ENCODE measurements around the gene ADGRV1.

Gene ADGRV1

GRCh38 chr5:91070761-91071550 lies 512.4 kb downstream of the ADGRV1 start:
- no peak for DNase-seq (ENCODE audit: low read depth)

GRCh38 chr5:91072881-91073280 lies 514.3 kb downstream of the ADGRV1 start:
- DNase-seq (ENCODE audit: low read depth) = no peak

GRCh38 chr5:91074615-91075014 lies 516.0 kb downstream of the ADGRV1 start:
- DNase-seq (ENCODE audit: low read depth) = no peak

- no peak for DNase-seq (ENCODE audit: low read depth)
Observed at GRCh38 chr5:91076138-91076537, 517.5 kb downstream of the ADGRV1 start.

- DNase-seq (ENCODE audit: low read depth) = no peak
Observed at GRCh38 chr5:91077623-91078022, 519.0 kb downstream of the ADGRV1 start.

GRCh38 chr5:91079037-91079436 lies 520.4 kb downstream of the ADGRV1 start:
- no peak for DNase-seq (ENCODE audit: low read depth)

- no peak for DNase-seq (ENCODE audit: low read depth)
Observed at GRCh38 chr5:91089758-91090157, 531.2 kb downstream of the ADGRV1 start.

- DNase-seq (ENCODE audit: low read depth) = no peak
Observed at GRCh38 chr5:91090995-91091394, 532.4 kb downstream of the ADGRV1 start.

- no peak for DNase-seq (ENCODE audit: low read depth)
Observed at GRCh38 chr5:91091471-91092234, 533.1 kb downstream of the ADGRV1 start.

GRCh38 chr5:91092859-91093783 lies 534.5 kb downstream of the ADGRV1 start:
- DNase-seq (ENCODE audit: low read depth) = no peak

GRCh38 chr5:91095313-91095712 lies 536.7 kb downstream of the ADGRV1 start:
- DNase-seq (ENCODE audit: low read depth) = no peak

GRCh38 chr5:91095786-91096385 lies 537.3 kb downstream of the ADGRV1 start:
- DNase-seq (ENCODE audit: low read depth) = no peak

- no peak for DNase-seq (ENCODE audit: low read depth)
Observed at GRCh38 chr5:91098541-91098940, 539.9 kb downstream of the ADGRV1 start.

GRCh38 chr5:91101600-91102379 lies 543.2 kb downstream of the ADGRV1 start:
- DNase-seq (ENCODE audit: low read depth) = no peak

- DNase-seq (ENCODE audit: low read depth) = no peak
Observed at GRCh38 chr5:91103353-91104061, 544.9 kb downstream of the ADGRV1 start.

GRCh38 chr5:91104062-91104448 lies 545.5 kb downstream of the ADGRV1 start:
- DNase-seq (ENCODE audit: low read depth) = no peak

- DNase-seq (ENCODE audit: low read depth) = no peak
Observed at GRCh38 chr5:91106842-91107511, 548.4 kb downstream of the ADGRV1 start.

- DNase-seq (ENCODE audit: low read depth) = no peak
Observed at GRCh38 chr5:91109634-91110033, 551.0 kb downstream of the ADGRV1 start.

GRCh38 chr5:91110686-91111085 lies 552.1 kb downstream of the ADGRV1 start:
- DNase-seq (ENCODE audit: low read depth) = no peak

Measured in stimulated activated CD8-positive, alpha-beta memory T cell treated with anti-CD3 and anti-CD28 coated beads, Interleukin-7, amount 100 ng/mL, for 24 hours (primary cell).